Measurements from ENCODE around the gene HOMEZ. TPM values are rescaled to one million over a fixed set of nuclear protein-coding genes. Genes with fewer than 3 reads are reported as not detected.

The HOMEZ gene
- total and polyA plus RNA-seq, 2 of the 8 experiments (the other 6 are each of a cell fraction or from before 2014, with no cell fraction given): 9.1 to 15.9 TPM

DNA sequence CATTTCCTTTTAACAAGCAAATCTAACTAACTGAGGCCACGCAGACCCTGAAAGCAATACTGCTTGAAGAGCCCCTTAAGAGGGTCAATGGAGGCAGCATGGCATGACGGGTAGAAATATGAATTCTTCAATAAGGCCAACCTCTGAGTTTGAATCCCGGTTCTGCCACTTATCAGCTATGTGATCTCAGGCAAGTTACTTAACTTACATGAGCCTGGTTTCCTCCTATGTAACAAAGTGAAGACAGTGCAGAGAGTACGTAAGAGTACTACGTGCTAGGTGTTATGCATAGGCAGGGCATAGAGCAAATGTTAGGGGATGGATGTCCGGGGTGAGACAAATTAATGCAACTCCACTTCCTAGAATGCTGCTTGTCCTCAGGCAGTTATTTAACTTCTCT lies 4.7 kb downstream of the HOMEZ start:
- Histone ChIP-seq H2BK5ac (ENCODE audit: low read depth, low read length) (no peak overlapping the region), H3K4me3 (ENCODE audit: extremely low read depth in 1 of 4, insufficient read depth in 2 of 4, low read depth in 3 of 4, low read length in 4 of 4) (no peak overlapping the region), H2AK5ac (ENCODE audit: low read depth, low read length) (no peak overlapping the region), H3K23ac (ENCODE audit: insufficient read length) (no peak overlapping the region), H3K18ac (ENCODE audit: extremely low read depth, low read length) (no peak overlapping the region), H3K9ac (replicated peaks in 1 of 4; ENCODE audit: extremely low read depth in 1 of 4, low read depth in 3 of 4, low read length in 3 of 4) (no peak overlapping the region), H2AFZ (ENCODE audit: low read length) (no peak overlapping the region), H3K23me2 (ENCODE audit: low read depth, low read length) (peaks cover 3% of the 10 kb centered on the region; the same call in 1 of the 2 replicates), H3K79me1 (ENCODE audit: low read depth, low read length) (no peaks in the 10 kb centered on the region), H4K20me1 (replicated peaks in 1 of 2; ENCODE audit: control insufficient read depth in 1 of 2, insufficient read depth in 2 of 2, low read length in 2 of 2) (peaks cover 2 to 9% of the 10 kb centered on the region in 2 experiments), H2BK120ac (replicated peaks; ENCODE audit: low read depth, low read length) (no peak overlapping the region), H4K8ac (ENCODE audit: extremely low read depth, insufficient read depth, low read length) (no peak overlapping the region), H3K9me3 (ENCODE audit: insufficient read depth in 2 of 2, low read depth in 1 of 2, low read length in 1 of 2) (no peaks in the 10 kb centered on the region), H3K4me1 (replicated peaks in 1 of 4; ENCODE audit: control insufficient read depth in 3 of 4, insufficient read depth in 4 of 4, low read length in 3 of 4) (peaks cover 2 to 7% (median 5%) of the 10 kb centered on the region in 4 experiments; a peak in 4 of 7 replicates), H2BK15ac (ENCODE audit: low read length) (no peak overlapping the region), H2BK12ac (ENCODE audit: low read depth, low read length) (no peak overlapping the region), H3K4ac (replicated peaks; ENCODE audit: insufficient read length, low read depth, low read length) (no peak overlapping the region), H3K56ac (replicated peaks; ENCODE audit: insufficient read length, low read depth, low read length) (no peak overlapping the region), H3K36me3 (ENCODE audit: control insufficient read depth in 2 of 4, insufficient read depth in 4 of 4, low read length in 3 of 4) (no peaks in the 10 kb centered on the region), H3K79me2 (ENCODE audit: control insufficient read depth in 1 of 2, insufficient read depth in 2 of 2, low read length in 2 of 2) (peaks cover 0 to 5% of the 10 kb centered on the region in 2 experiments; a peak in 1 of 4 replicates), H4K5ac (ENCODE audit: insufficient read length, low read depth, low read length) (no peak overlapping the region), H2BK20ac (ENCODE audit: low read length) (no peak overlapping the region), H3K14ac (ENCODE audit: insufficient read length) (no peak overlapping the region), H3K4me2 (ENCODE audit: insufficient read depth in 1 of 2, low read depth in 2 of 2, low read length in 2 of 2) (no peak overlapping the region), H3K27me3 (replicated peaks in 1 of 4; ENCODE audit: control insufficient read depth in 3 of 4, extremely low read depth in 1 of 4, insufficient read depth in 3 of 4, low read length in 3 of 4) (peaks cover 0 to 4% (median 1%) of the 10 kb centered on the region in 4 experiments; a peak in 1 of 7 replicates), H3K27ac (ENCODE audit: low read depth, low read length) (no peak overlapping the region), H4K91ac (replicated peaks; ENCODE audit: insufficient read length, low read length) (no peak overlapping the region)
- DNase-seq (ENCODE audit: low read depth in 1 of 2, low spot score in 2 of 2) (no peak), FAIRE-seq (no peak)
- TF ChIP-seq RAD21 (IDR thresholded peaks at IDR 0.05 in 1 of 2, conservative IDR thresholded peaks at IDR 0.05 in 1 of 2; ENCODE audit: low read depth in 2 of 2, low read length in 2 of 2) (no peak), RFX5 (IDR thresholded peaks at IDR 0.05; ENCODE audit: borderline replicate concordance, low read depth, low read length) (no peak), ZNF274 (IDR thresholded peaks at IDR 0.05; ENCODE audit: borderline replicate concordance, extremely low read depth, low read length) (no peak), CREB1 (IDR thresholded peaks at IDR 0.05) (no peak), HDAC6 (IDR thresholded peaks at IDR 0.05; ENCODE audit: low read depth, low read length) (no peak), CBX5 (IDR thresholded peaks at IDR 0.05; ENCODE audit: low read depth, low read length) (no peak), GTF2F1 (IDR thresholded peaks at IDR 0.05; ENCODE audit: borderline replicate concordance, low read depth, low read length) (no peak), TBP (IDR thresholded peaks at IDR 0.05; ENCODE audit: low read depth, low read length) (no peak), CHD1 (IDR thresholded peaks at IDR 0.05; ENCODE audit: low read depth, low read length) (no peak), SRF (IDR thresholded peaks at IDR 0.05; ENCODE audit: low read depth, low read length) (no peak), BCL11A (IDR thresholded peaks at IDR 0.05; ENCODE audit: low read depth in 2 of 2, low read length in 2 of 2) (no peak), MAFK (IDR thresholded peaks at IDR 0.05; ENCODE audit: low read depth, low read length) (no peak), PHF8 (conservative IDR thresholded peaks at IDR 0.05; ENCODE audit: low read depth, low read length) (no peak), TCF12 (IDR thresholded peaks at IDR 0.05; ENCODE audit: low read depth, low read length) (no peak)
- 89% methylated on average over 6 of the region's 6 CpGs; no CpG with 5 or more reads in 1 of the 2 experiments for WGBS, 2 experiments (ENCODE audit: extremely low coverage in 1 of 2, insufficient coverage in 1 of 2, insufficient read length in 1 of 2, insufficient replicate concordance in 2 of 2, low coverage in 1 of 2, low lambda C conversion rate in 2 of 2, missing lambda C conversion rate in 1 of 2)
- ChIA-PET POLR2A (ENCODE audit: partially characterized antibody) (no interaction called here), CTCF (ENCODE audit: partially characterized antibody) (interaction anchor here (1.2 to 2.8 kb wide), 4 partner anchors 12 to 42 kb away, joined by 4 to 10 read pairs (median 9); no protein-coding TSS in a partner anchor)

All from H1 (cell line).